Activated T-helper 1 cell treated with anti-CD3 and anti-CD28 coated beads, Interleukin-12 subunit alpha, Interleukin-12 subunit beta, Interleukin-2, Interleukin-4 antibody, amounts not matched to agents 30 ng/mL and 10 ng/mL and 1 ng/mL, durations not matched to agents 14 hours and 24 hours and 36 hours (primary cell): ENCODE results near the gene MROH2A. TPM values are rescaled to one million over a fixed set of nuclear protein-coding genes. Genes with fewer than 3 reads are reported as not detected.

Experiments
- DNase-seq: peaks from one replicate; pipeline ENCODE4 v3.0.0; 2021; ENCODE audit warnings: low spot score
- H3K27ac Mint-ChIP-seq: one replicate; pipeline ENCODE4 v1.8.0; 2021; ENCODE audit warnings: mild to moderate bottlenecking, mixed read lengths
- H3K27me3 Mint-ChIP-seq: one replicate; pipeline ENCODE4 v1.8.0; 2022; ENCODE audit warnings: mild to moderate bottlenecking, moderate library complexity, mixed read lengths; ENCODE audit not compliant: insufficient read depth
- H3K36me3 Mint-ChIP-seq: one replicate; pipeline ENCODE4 v1.8.0; 2021; ENCODE audit warnings: low read depth, mixed read lengths
- H3K4me1 Mint-ChIP-seq: one replicate; pipeline ENCODE4 v1.8.0; 2021; ENCODE audit warnings: low read depth, mixed read lengths
- H3K4me3 Mint-ChIP-seq: one replicate; pipeline ENCODE4 v1.8.0; 2021; ENCODE audit warnings: mild to moderate bottlenecking, moderate library complexity, mixed read lengths
- H3K9me3 Mint-ChIP-seq: one replicate; pipeline ENCODE4 v1.8.0; 2021; ENCODE audit warnings: mixed read lengths
- intact Hi-C: fragments of 100-400 bp; cut with micrococcal nuclease; formaldehyde crosslinking; loops from one replicate; pipeline ENCODE4 v1.15.1; 2024
- total RNA-seq: library from RNA; stranded (reverse); gene quantifications from 2 replicates; pipeline ENCODE4 v1.2.3, GENCODE V29; 2022

The MROH2A gene
- total RNA-seq, 1 donor from 2014 or later = not detected

DNA sequence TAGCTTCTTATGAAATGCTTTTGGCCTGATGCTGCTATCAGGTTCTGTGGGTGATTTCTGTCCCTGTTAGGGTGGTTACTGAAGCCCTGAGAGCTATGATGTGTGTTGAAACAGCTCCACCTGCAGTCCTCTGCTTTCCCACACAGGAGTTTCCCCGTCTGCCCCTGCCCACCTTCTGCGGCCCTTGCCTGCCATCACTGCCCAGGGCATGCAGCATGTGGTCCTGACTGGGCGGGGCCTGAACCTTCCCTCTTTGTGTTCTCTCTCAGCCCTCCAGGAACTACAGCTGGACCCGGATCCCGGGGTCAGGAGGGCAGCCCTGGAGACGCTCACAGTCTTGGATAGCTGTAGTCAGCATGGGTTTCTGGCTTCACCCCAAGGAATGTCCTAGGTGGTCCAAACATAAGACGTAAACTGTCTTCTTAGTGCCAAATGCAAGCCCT, 54.8 kb downstream of the MROH2A start:
- no peak overlapping the region for H3K4me3 Mint-ChIP-seq
- no peak for DNase-seq
- intact Hi-C loops = no loop called here
- peaks cover 29% of the 10 kb centered on the region for H3K36me3 Mint-ChIP-seq
- peaks cover 9% of the 10 kb centered on the region for H3K4me1 Mint-ChIP-seq
- H3K27me3 Mint-ChIP-seq = no peaks in the 10 kb centered on the region
- no peaks in the 10 kb centered on the region for H3K9me3 Mint-ChIP-seq
- H3K27ac Mint-ChIP-seq = no peak overlapping the region

DNA sequence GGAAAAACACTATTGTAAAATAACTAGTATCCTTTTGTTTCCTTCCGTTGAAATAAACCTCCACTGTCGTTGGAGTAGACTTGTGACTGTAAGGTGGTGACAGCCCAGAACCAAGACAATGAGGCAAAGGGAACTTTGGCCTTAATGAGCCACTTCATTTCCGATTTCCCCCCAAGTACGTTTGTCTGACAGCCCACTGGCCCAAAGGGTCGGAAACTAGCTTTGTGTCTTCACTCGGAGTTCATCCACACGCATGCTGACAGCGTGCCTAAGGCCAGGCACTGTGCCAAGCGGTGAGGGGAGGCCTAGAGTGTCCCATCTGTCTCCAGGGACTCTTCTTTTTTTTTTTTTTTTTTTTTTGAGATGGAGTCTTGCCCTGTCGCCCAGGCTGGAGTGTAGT, 55.2 kb downstream of the MROH2A start:
- H3K4me3 Mint-ChIP-seq = no peak overlapping the region
- peaks cover 13% of the 10 kb centered on the region for H3K4me1 Mint-ChIP-seq
- H3K27ac Mint-ChIP-seq = no peak overlapping the region
- H3K36me3 Mint-ChIP-seq = peaks cover 34% of the 10 kb centered on the region
- no peaks in the 10 kb centered on the region for H3K9me3 Mint-ChIP-seq
- intact Hi-C loops = no loop called here
- no peaks in the 10 kb centered on the region for H3K27me3 Mint-ChIP-seq
- DNase-seq = no peak

GRCh38 chr2:233835230-233836186, 57.4 kb downstream of the MROH2A start:
- H3K4me3 Mint-ChIP-seq = no peak overlapping the region
- H3K36me3 Mint-ChIP-seq = peaks cover 51% of the 10 kb centered on the region
- H3K4me1 Mint-ChIP-seq = peaks cover 30% of the 10 kb centered on the region

DNA sequence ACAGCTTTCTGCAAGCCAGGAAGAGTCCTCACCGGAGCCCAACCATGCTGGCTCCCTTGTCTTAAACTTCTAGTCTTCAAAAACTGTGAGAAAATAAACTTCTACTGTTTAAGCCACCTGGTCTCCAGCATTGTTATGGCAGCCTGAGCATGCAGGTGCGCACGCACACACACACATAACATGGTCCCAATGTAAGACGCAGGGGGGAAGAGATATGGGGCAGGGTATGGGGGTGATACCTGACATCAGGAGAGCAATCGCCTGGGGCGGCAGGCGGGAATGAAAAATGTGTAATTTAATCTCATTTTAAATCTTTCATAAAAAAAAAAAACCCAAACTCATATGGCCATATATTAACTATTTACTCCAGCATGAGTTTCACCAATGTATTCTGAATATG, 58.2 kb downstream of the MROH2A start:
- H3K27me3 Mint-ChIP-seq = no peaks in the 10 kb centered on the region
- no peak for DNase-seq
- H3K9me3 Mint-ChIP-seq = no peaks in the 10 kb centered on the region
- H3K36me3 Mint-ChIP-seq = peaks cover 60% of the 10 kb centered on the region
- H3K27ac Mint-ChIP-seq = no peak overlapping the region
- intact Hi-C loops = no loop called here
- H3K4me1 Mint-ChIP-seq = peaks cover 39% of the 10 kb centered on the region
- no peak overlapping the region for H3K4me3 Mint-ChIP-seq

More at GRCh38 chr2:233835230-233836186, 57.4 kb downstream of the MROH2A start:
- no peak for DNase-seq
- H3K27ac Mint-ChIP-seq = no peak overlapping the region
- intact Hi-C loops = no loop called here
- H3K27me3 Mint-ChIP-seq = no peaks in the 10 kb centered on the region
- H3K9me3 Mint-ChIP-seq = no peaks in the 10 kb centered on the region

DNA sequence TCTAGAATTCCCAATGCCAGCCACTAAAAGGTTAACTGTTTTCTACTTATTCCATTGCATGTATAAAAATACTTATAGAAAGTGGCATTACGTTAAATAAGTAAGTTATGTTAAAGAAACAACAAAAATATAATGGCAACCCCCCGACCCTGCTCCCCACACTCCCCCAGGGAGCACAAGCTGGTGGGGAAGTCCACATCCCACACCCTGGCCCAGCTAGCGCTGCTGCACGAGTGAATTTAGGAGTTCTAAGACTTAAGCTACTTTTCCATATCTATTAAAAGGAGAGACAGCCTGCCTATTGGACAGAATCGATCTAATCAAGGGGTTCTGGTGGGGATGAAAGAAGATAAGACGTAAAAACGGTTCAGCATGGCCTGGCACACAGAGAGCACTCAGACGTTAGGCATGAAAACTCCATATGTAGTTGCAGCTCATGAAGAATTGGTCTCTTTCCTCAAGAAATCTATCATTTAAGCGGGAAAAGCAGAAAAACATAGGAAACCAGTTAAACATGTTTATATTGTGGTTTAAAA, 59.6 kb downstream of the MROH2A start:
- H3K27ac Mint-ChIP-seq = peak overlapping the region; percentile 37
- DNase-seq = no peak
- peaks cover 47% of the 10 kb centered on the region for H3K4me1 Mint-ChIP-seq
- intact Hi-C loops = no loop called here
- H3K36me3 Mint-ChIP-seq = peaks cover 72% of the 10 kb centered on the region
- no peaks in the 10 kb centered on the region for H3K27me3 Mint-ChIP-seq
- H3K4me3 Mint-ChIP-seq = no peak overlapping the region
- no peaks in the 10 kb centered on the region for H3K9me3 Mint-ChIP-seq

DNA sequence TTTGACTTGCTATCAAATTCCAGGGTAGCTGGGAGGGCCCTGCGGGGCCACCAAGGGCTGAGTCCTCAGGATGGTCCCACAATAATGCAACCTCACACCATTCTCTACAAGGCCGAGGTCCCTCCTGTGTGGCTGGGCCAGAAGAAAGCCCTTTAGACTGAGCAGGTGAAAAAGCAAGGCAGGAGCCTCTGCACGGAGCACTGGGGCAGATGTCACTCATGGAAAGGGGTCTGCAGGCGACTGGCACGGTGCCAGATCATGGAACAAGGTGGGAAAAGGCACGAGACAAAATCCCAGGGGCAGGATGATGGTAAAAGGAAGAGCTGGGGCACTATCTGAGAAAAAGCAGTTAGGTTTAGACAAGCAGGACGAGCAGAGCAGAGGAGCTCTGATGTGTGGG, 60.1 kb downstream of the MROH2A start:
- H3K4me1 Mint-ChIP-seq = peaks cover 48% of the 10 kb centered on the region
- no peaks in the 10 kb centered on the region for H3K27me3 Mint-ChIP-seq
- peak overlapping the region; percentile 37 for H3K27ac Mint-ChIP-seq
- peaks cover 76% of the 10 kb centered on the region for H3K36me3 Mint-ChIP-seq
- intact Hi-C loops = no loop called here
- no peaks in the 10 kb centered on the region for H3K9me3 Mint-ChIP-seq
- no peak overlapping the region for H3K4me3 Mint-ChIP-seq
- DNase-seq = no peak

DNA sequence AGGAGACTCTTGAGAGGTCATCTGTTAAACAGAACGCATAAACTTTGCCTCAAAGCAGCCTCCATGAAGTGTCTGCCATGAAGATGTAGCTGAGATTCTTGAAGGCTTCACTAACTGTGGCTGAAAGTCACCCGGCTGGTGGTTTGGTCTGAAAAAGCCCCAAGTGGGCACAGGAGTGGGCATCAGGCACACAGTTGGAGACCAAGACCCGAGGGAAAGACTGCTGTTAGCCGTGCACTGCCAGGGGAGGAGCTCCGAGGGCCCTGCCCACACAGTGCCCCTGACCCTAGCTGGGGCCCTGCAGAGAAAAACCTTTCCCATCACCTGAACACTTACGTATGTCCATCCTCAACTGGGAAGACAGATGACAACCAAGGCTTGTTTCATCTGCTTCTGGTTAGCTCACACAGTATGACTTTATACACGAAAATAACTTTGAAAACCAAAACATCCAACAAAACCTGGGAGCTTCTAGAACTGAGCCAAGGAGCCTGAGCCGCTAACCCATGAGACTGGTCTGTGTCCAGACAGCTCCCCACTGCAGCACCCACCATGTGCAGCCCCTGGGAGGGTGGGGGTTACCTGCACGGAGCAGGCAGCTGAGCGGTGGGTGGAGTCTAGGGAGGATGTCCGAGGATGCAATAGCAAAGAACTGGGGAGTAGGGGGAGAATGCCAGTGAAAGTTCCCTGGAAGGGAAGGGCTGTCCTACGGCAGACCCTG, 60.8 kb downstream of the MROH2A start:
- peaks cover 55% of the 10 kb centered on the region for H3K4me1 Mint-ChIP-seq
- H3K36me3 Mint-ChIP-seq = peaks cover 80% of the 10 kb centered on the region
- no peak for DNase-seq
- H3K27ac Mint-ChIP-seq = peak overlapping the region; percentile 40
- intact Hi-C loops = no loop called here
- no peaks in the 10 kb centered on the region for H3K27me3 Mint-ChIP-seq
- H3K4me3 Mint-ChIP-seq = no peak overlapping the region
- no peaks in the 10 kb centered on the region for H3K9me3 Mint-ChIP-seq

DNA sequence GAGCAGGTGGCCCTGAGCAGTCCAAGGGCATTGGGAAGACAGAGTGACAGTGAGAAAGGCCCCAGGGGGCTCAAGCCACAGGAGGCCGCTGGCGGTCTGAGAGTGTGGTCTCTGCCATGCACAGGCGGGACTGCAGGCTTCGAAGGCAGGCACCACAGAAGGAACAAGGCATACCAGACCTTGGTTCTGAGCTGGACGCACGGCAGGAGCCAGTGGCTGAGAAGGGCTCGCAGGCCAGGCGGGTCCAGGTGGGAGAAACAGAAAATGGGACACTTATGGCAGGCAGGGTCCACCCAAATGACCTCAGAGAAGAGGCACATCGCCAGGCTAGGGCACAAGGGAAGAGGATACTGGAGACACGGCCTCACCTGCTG, 61.3 kb downstream of the MROH2A start:
- Mint-ChIP-seq H3K27ac (peak overlapping the region; percentile 40), H3K4me3 (no peak overlapping the region), H3K9me3 (no peaks in the 10 kb centered on the region), H3K36me3 (peaks cover 83% of the 10 kb centered on the region), H3K4me1 (peaks cover 58% of the 10 kb centered on the region), H3K27me3 (no peaks in the 10 kb centered on the region)
- DNase-seq = no peak
- intact Hi-C loops = no loop called here

DNA sequence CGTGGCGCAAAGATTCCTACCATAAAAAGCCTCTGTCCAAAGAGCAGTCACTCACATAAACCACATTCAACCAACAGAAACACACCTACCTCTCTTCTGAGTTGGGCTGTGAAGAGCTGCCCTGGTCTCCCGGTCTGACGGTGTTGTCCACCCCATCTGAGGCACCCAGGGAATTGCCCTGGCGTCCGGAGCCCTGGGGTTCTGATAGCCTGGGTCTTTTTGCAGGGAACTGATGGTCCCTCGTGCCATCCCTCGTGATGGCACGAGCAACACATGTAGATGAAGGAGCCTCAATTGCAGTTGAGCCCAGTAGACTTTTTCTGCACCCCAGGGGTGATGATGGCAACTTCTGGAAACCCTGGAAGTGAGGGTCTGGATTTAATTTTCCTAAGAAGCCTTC, 62.4 kb downstream of the MROH2A start:
- DNase-seq = no peak
- no peaks in the 10 kb centered on the region for H3K27me3 Mint-ChIP-seq
- peaks cover 58% of the 10 kb centered on the region for H3K4me1 Mint-ChIP-seq
- intact Hi-C loops = no loop called here
- no peak overlapping the region for H3K27ac Mint-ChIP-seq
- no peaks in the 10 kb centered on the region for H3K9me3 Mint-ChIP-seq
- H3K4me3 Mint-ChIP-seq = no peak overlapping the region
- peaks cover 75% of the 10 kb centered on the region for H3K36me3 Mint-ChIP-seq

GRCh38 chr2:233841183-233841582, 63.1 kb downstream of the MROH2A start:
- Mint-ChIP-seq H3K9me3 (no peaks in the 10 kb centered on the region), H3K4me1 (peaks cover 58% of the 10 kb centered on the region), H3K27me3 (no peaks in the 10 kb centered on the region), H3K36me3 (peaks cover 74% of the 10 kb centered on the region), H3K27ac (no peak overlapping the region), H3K4me3 (no peak overlapping the region)
- intact Hi-C loops = no loop called here
- DNase-seq = no peak

GRCh38 chr2:233844064-233844807, 66.1 kb downstream of the MROH2A start:
- peaks cover 59% of the 10 kb centered on the region for H3K4me1 Mint-ChIP-seq
- no peak for DNase-seq
- H3K27me3 Mint-ChIP-seq = no peaks in the 10 kb centered on the region
- no peaks in the 10 kb centered on the region for H3K9me3 Mint-ChIP-seq
- peaks cover 71% of the 10 kb centered on the region for H3K36me3 Mint-ChIP-seq
- H3K27ac Mint-ChIP-seq = no peak overlapping the region
- intact Hi-C loops = no loop called here
- no peak overlapping the region for H3K4me3 Mint-ChIP-seq

DNA sequence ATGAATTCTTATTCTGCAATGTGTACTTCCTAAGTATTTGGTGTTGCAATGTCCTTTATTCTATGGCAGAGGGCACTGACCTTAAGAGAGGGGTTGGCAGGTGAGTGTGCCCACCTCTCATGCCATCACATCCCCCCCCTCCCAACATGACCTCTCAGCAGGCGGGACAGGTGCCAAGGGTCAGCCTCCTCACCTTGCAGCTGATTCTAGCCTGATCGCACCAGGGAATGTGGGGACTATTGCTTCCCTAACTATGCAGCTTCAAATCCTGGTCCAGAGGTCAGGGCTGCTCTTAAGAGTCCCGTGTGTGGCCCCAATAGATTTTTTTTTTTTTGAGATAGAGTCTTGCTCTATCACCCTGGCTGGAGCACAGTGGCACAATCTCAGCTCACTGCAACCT, 66.7 kb downstream of the MROH2A start:
- intact Hi-C loops = no loop called here
- H3K4me1 Mint-ChIP-seq = peaks cover 60% of the 10 kb centered on the region
- DNase-seq = no peak
- no peaks in the 10 kb centered on the region for H3K9me3 Mint-ChIP-seq
- H3K27ac Mint-ChIP-seq = no peak overlapping the region
- peaks cover 73% of the 10 kb centered on the region for H3K36me3 Mint-ChIP-seq
- no peaks in the 10 kb centered on the region for H3K27me3 Mint-ChIP-seq
- no peak overlapping the region for H3K4me3 Mint-ChIP-seq
